Testis (tissue), 2 donors: ENCODE results near the gene CCN2.

Experiments
- POLR2A ChIP-seq: fragments of 450-650 bp; IDR thresholded peaks from one replicate; pipeline ENCODE4 v1.6.1; 2017; ENCODE audit warnings: antibody characterized with exemption, mild to moderate bottlenecking, moderate library complexity
- TF ChIP-seq, protein P1 (sequence below), 3 experiments: fragments of 450-650 bp in 2 of 3; fragments of 200-600 bp in 1 of 3; sonication (generic) in 1 of 3; IDR thresholded peaks; one replicate each; pipeline ENCODE4 v1.5.1; 2016 to 2019; ENCODE audit warnings: antibody characterized with exemption in 3 of 3, mild to moderate bottlenecking in 2 of 3, moderate library complexity in 1 of 3

DNA sequence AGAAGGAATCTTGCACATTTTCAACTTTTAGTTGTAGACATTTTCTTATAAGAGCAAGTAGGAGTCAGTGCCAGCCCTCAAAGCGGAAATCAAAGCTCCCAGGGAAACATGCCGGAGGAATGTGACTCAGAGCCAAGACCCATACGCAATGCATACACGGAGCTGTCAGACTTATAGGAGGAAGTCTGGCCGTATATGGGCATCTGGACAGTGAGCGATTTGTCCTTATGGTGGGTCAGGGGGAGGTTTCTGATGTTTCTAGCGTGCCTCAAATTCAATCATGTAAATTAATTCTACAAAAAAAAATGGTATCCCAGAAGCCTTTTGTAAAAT lies 3.6 kb upstream of the CCN2 start:
- TF ChIP-seq, protein P1, sequence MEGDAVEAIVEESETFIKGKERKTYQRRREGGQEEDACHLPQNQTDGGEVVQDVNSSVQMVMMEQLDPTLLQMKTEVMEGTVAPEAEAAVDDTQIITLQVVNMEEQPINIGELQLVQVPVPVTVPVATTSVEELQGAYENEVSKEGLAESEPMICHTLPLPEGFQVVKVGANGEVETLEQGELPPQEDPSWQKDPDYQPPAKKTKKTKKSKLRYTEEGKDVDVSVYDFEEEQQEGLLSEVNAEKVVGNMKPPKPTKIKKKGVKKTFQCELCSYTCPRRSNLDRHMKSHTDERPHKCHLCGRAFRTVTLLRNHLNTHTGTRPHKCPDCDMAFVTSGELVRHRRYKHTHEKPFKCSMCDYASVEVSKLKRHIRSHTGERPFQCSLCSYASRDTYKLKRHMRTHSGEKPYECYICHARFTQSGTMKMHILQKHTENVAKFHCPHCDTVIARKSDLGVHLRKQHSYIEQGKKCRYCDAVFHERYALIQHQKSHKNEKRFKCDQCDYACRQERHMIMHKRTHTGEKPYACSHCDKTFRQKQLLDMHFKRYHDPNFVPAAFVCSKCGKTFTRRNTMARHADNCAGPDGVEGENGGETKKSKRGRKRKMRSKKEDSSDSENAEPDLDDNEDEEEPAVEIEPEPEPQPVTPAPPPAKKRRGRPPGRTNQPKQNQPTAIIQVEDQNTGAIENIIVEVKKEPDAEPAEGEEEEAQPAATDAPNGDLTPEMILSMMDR (IDR thresholded peaks at IDR 0.05): no peak
- no peak for TF ChIP-seq POLR2A
